ENCODE measurements around the gene STAT2. TPM values are rescaled to one million over a fixed set of nuclear protein-coding genes. Genes with fewer than 3 reads are reported as not detected.

Gene STAT2
- total and polyA plus RNA-seq, 2 of the 13 experiments (the other 11 are each of a cell fraction or from before 2014, with no cell fraction given) = 43.5 to 84.6 TPM

GRCh38 chr12:56359851-56360767, at the start of gene STAT2 (continued):
- TF ChIP-seq, protein P1, sequence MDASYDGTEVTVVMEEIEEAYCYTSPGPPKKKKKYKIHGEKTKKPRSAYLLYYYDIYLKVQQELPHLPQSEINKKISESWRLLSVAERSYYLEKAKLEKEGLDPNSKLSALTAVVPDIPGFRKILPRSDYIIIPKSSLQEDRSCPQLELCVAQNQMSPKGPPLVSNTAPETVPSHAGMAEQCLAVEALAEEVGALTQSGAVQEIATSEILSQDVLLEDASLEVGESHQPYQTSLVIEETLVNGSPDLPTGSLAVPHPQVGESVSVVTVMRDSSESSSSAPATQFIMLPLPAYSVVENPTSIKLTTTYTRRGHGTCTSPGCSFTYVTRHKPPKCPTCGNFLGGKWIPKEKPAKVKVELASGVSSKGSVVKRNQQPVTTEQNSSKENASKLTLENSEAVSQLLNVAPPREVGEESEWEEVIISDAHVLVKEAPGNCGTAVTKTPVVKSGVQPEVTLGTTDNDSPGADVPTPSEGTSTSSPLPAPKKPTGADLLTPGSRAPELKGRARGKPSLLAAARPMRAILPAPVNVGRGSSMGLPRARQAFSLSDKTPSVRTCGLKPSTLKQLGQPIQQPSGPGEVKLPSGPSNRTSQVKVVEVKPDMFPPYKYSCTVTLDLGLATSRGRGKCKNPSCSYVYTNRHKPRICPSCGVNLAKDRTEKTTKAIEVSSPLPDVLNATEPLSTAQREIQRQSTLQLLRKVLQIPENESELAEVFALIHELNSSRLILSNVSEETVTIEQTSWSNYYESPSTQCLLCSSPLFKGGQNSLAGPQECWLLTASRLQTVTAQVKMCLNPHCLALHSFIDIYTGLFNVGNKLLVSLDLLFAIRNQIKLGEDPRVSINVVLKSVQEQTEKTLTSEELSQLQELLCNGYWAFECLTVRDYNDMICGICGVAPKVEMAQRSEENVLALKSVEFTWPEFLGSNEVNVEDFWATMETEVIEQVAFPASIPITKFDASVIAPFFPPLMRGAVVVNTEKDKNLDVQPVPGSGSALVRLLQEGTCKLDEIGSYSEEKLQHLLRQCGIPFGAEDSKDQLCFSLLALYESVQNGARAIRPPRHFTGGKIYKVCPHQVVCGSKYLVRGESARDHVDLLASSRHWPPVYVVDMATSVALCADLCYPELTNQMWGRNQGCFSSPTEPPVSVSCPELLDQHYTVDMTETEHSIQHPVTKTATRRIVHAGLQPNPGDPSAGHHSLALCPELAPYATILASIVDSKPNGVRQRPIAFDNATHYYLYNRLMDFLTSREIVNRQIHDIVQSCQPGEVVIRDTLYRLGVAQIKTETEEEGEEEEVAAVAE (CRISPR knock-in tag; IDR thresholded peaks at IDR 0.05; ENCODE audit: borderline replicate concordance) = 0 out of 2 replicates have a peak, but pooled peaks have one; percentile 13
- TF ChIP-seq ZNF660 (CRISPR knock-in tag; IDR thresholded peaks at IDR 0.05; ENCODE audit: borderline replicate concordance, low read depth) (no peak), ARNT2 (CRISPR knock-in tag; IDR thresholded peaks at IDR 0.05; ENCODE audit: low read depth) (no peak; the same call in 1 of the 2 replicates), KLF13 (CRISPR knock-in tag; IDR thresholded peaks at IDR 0.05) (no peak), ZNF770 (CRISPR knock-in tag; IDR thresholded peaks at IDR 0.05) (peak; percentile 89), IRF1 (CRISPR knock-in tag; IDR thresholded peaks at IDR 0.05; ENCODE audit: low read depth) (peak; percentile 92), RAD51 (IDR thresholded peaks at IDR 0.05; ENCODE audit: borderline replicate concordance) (no peak), HNRNPL (IDR thresholded peaks at IDR 0.05; ENCODE audit: low read depth, low read length) (0 out of 2 replicates have a peak, but pooled peaks have one; percentile 27), HDAC1 (CRISPR knock-in tag; IDR thresholded peaks at IDR 0.05) (peak; percentile 73), MEIS2 (CRISPR knock-in tag; IDR thresholded peaks at IDR 0.05) (peak; percentile 42; the same call in 1 of the 2 replicates), ZNF782 (CRISPR knock-in tag; IDR thresholded peaks at IDR 0.05; ENCODE audit: borderline replicate concordance) (0 out of 2 replicates have a peak, but pooled peaks have one; percentile 64), ZNF121 (CRISPR knock-in tag; IDR thresholded peaks at IDR 0.05) (no peak), CSRNP2 (CRISPR knock-in tag; conservative IDR thresholded peaks at IDR 0.05; ENCODE audit: low read depth) (no peak)
- TF ChIP-seq, protein P2, sequence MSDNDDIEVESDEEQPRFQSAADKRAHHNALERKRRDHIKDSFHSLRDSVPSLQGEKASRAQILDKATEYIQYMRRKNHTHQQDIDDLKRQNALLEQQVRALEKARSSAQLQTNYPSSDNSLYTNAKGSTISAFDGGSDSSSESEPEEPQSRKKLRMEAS (IDR thresholded peaks at IDR 0.05) = peak; percentile 86
- TF ChIP-seq, protein P3, sequence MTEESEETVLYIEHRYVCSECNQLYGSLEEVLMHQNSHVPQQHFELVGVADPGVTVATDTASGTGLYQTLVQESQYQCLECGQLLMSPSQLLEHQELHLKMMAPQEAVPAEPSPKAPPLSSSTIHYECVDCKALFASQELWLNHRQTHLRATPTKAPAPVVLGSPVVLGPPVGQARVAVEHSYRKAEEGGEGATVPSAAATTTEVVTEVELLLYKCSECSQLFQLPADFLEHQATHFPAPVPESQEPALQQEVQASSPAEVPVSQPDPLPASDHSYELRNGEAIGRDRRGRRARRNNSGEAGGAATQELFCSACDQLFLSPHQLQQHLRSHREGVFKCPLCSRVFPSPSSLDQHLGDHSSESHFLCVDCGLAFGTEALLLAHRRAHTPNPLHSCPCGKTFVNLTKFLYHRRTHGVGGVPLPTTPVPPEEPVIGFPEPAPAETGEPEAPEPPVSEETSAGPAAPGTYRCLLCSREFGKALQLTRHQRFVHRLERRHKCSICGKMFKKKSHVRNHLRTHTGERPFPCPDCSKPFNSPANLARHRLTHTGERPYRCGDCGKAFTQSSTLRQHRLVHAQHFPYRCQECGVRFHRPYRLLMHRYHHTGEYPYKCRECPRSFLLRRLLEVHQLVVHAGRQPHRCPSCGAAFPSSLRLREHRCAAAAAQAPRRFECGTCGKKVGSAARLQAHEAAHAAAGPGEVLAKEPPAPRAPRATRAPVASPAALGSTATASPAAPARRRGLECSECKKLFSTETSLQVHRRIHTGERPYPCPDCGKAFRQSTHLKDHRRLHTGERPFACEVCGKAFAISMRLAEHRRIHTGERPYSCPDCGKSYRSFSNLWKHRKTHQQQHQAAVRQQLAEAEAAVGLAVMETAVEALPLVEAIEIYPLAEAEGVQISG (CRISPR knock-in tag; IDR thresholded peaks at IDR 0.05) = peak; percentile 54; the same call in 1 of the 2 replicates
